Endothelial cell of umbilical vein (primary cell): ENCODE data around the gene NDUFB5. TPM values are rescaled to one million over a fixed set of nuclear protein-coding genes. Genes with fewer than 3 reads are reported as not detected.

ENCODE experiments used
- BruUV-seq: library from RNA; stranded (reverse); fragments of 400-500 nt; replicated peaks from 2 replicates; lab custom pipeline; 2021; lab: Mats Ljungman, UMichigan
- CTCF ChIA-PET: fragments of 300-600, 350-600 bp; sonication (Branson Sonifier 250); formaldehyde crosslinking; loops from one replicate; lab custom pipeline; 2021; ENCODE audit warnings: antibody characterized with exemption, inconsistent platforms; lab: Charles Lee
- POLR2A ChIA-PET: fragments of 300-600, 350-600 bp; sonication (Branson Sonifier 250); formaldehyde crosslinking; loops from one replicate; lab custom pipeline; 2021; ENCODE audit warnings: antibody characterized with exemption, inconsistent platforms; lab: Charles Lee
- DNase-seq: peaks from one replicate; pipeline ENCODE4 v3.0.0-alpha.2; 2011; ENCODE audit warnings: low read depth, low spot score
- FAIRE-seq: peaks from 2 replicates; lab custom pipeline; 2011; peaks lifted over from hg19 to GRCh38; lab: Jason Lieb, UNC
- H2AFZ ChIP-seq: 2 replicates; pipeline ENCODE4 v1.6.0; 2012; ENCODE audit warnings: low read depth, low read length, control low read depth, inconsistent platforms
- H3K27ac ChIP-seq: 2 replicates; pipeline ENCODE4 v1.5.1; 2011; ENCODE audit warnings: low read depth, mild to moderate bottlenecking, control low read depth, low read length, moderate library complexity; ENCODE audit not compliant: insufficient read depth
- H3K27me3 ChIP-seq, 2 experiments: 2 replicates each; pipeline versions ENCODE4 v1.6.0 to v1.6.1; 2011; ENCODE audit warnings: low read length in 2 of 2, mixed read lengths in 1 of 2; ENCODE audit not compliant: control insufficient read depth in 2 of 2, insufficient read depth in 2 of 2
- H3K36me3 ChIP-seq, 2 experiments: 2 replicates in 1 of 2; 3 replicates in 1 of 2; pipeline ENCODE4 v1.5.1; 2011; ENCODE audit warnings: low read length in 2 of 2, mild to moderate bottlenecking in 1 of 2, moderate library complexity in 1 of 2; ENCODE audit not compliant: control insufficient read depth in 2 of 2, insufficient read depth in 2 of 2; ENCODE audit errors: extremely low read depth in 1 of 2
- H3K4me1 ChIP-seq: 3 replicates; pipeline ENCODE4 v1.5.1; 2011; ENCODE audit warnings: mild to moderate bottlenecking, low read length; ENCODE audit not compliant: control insufficient read depth, insufficient read depth; ENCODE audit errors: extremely low read depth
- H3K4me2 ChIP-seq: 2 replicates; pipeline ENCODE4 v1.6.1; 2011; ENCODE audit warnings: low read length, control low read depth, mixed read lengths; ENCODE audit not compliant: insufficient read depth
- H3K4me3 ChIP-seq, 3 experiments: fragments of 200-600 bp in 1 of 3; sonication (generic), shearing (Covaris generic) in 1 of 3; replicated peaks in 1 of 3; 2 replicates each; pipeline ENCODE4 v1.5.1; 2011 to 2016; ENCODE audit warnings: control low read depth in 3 of 3, low read length in 3 of 3, mild to moderate bottlenecking in 2 of 3, inconsistent platforms in 1 of 3, low read depth in 1 of 3, moderate library complexity in 1 of 3; ENCODE audit not compliant: insufficient read depth in 1 of 3
- H3K79me2 ChIP-seq: 2 replicates; pipeline ENCODE4 v1.6.0; 2012; ENCODE audit warnings: low read length, inconsistent platforms; ENCODE audit not compliant: control insufficient read depth, insufficient read depth
- H3K9ac ChIP-seq: replicated peaks from 2 replicates; pipeline ENCODE3; 2011; ENCODE audit warnings: low read length, control low read depth; ENCODE audit not compliant: insufficient read depth; ENCODE audit errors: extremely low read depth
- H3K9me1 ChIP-seq: replicated peaks from 3 replicates; pipeline ENCODE4 v1.6.0; 2011; ENCODE audit warnings: mild to moderate bottlenecking, low read length; ENCODE audit not compliant: control insufficient read depth, insufficient read depth; ENCODE audit errors: extremely low read depth
- H3K9me3 ChIP-seq: replicated peaks from 2 replicates; pipeline ENCODE4 v1.5.1; 2012; ENCODE audit warnings: low read length, inconsistent platforms; ENCODE audit not compliant: control insufficient read depth, insufficient read depth
- H4K20me1 ChIP-seq: replicated peaks from 2 replicates; pipeline ENCODE3; 2011; ENCODE audit warnings: mild to moderate bottlenecking, low read length; ENCODE audit not compliant: control insufficient read depth, insufficient read depth; ENCODE audit errors: extremely low read depth
- CTCF ChIP-seq, 2 donors: IDR thresholded peaks; 1 replicate in 1 of 2; 2 replicates in 1 of 2; pipeline ENCODE4 v1.5.1; 2011; ENCODE audit warnings: low read length in 2 of 2, mild to moderate bottlenecking in 2 of 2, moderate library complexity in 2 of 2, control low read depth in 1 of 2, inconsistent platforms in 1 of 2, low read depth in 1 of 2; ENCODE audit not compliant: insufficient read depth in 1 of 2; ENCODE audit errors: extremely low read depth in 1 of 2
- EZH2 ChIP-seq: IDR thresholded peaks from 2 replicates; pipeline ENCODE4 v1.6.1; 2012; ENCODE audit warnings: borderline replicate concordance, low read depth, mild to moderate bottlenecking, moderate library complexity, low read length, inconsistent platforms; ENCODE audit not compliant: severe bottlenecking
- FOS ChIP-seq: IDR thresholded peaks from 2 replicates; pipeline ENCODE4 v1.6.1; 2011; ENCODE audit warnings: mild to moderate bottlenecking, low read length, moderate library complexity, borderline replicate concordance; ENCODE audit not compliant: insufficient read depth
- JUN ChIP-seq: IDR thresholded peaks from 2 replicates; pipeline ENCODE4 v1.6.1; 2011; ENCODE audit warnings: borderline replicate concordance, low read depth; ENCODE audit not compliant: insufficient read length, insufficient read depth
- MAX ChIP-seq: IDR thresholded peaks from 2 replicates; pipeline ENCODE4 v1.6.1; 2011; ENCODE audit not compliant: insufficient read depth, insufficient read length
- dilution Hi-C: fragments of 300-500 bp; cut with MboI; formaldehyde crosslinking; loops from one replicate; pipeline ENCODE4 v1.15.0; 2019; ENCODE audit warnings: low sequenced_read_pairs; ENCODE audit not compliant: extremely low pct_ligation_motif_present
- intact Hi-C: fragments of 100-400 bp; cut with micrococcal nuclease; formaldehyde crosslinking; loops from one replicate; pipeline ENCODE4 v1.10.0; 2022
- polyA plus RNA-seq, 4 experiments: library from polyadenylated mRNA; depleted of rRNA in 3 of 4; stranded (reverse) in 3 of 4; unstranded in 1 of 4; fragments of >200 nt; gene quantifications; 2 replicates each; pipeline versions ENCODE4 v1.2.1 to v1.2.3, GENCODE V29; 2011 to 2012; ENCODE audit warnings: missing spikeins in 1 of 4
- total RNA-seq: library from RNA; stranded (reverse); gene quantifications from 2 replicates; pipeline ENCODE4 v1.2.3, GENCODE V29; 2021

NDUFB5 gene
- total and polyA plus RNA-seq, 2 donors (not counting 3 experiments of a cell fraction or from before 2014, with no cell fraction given), result 48.2 to 74.9 TPM

DNA sequence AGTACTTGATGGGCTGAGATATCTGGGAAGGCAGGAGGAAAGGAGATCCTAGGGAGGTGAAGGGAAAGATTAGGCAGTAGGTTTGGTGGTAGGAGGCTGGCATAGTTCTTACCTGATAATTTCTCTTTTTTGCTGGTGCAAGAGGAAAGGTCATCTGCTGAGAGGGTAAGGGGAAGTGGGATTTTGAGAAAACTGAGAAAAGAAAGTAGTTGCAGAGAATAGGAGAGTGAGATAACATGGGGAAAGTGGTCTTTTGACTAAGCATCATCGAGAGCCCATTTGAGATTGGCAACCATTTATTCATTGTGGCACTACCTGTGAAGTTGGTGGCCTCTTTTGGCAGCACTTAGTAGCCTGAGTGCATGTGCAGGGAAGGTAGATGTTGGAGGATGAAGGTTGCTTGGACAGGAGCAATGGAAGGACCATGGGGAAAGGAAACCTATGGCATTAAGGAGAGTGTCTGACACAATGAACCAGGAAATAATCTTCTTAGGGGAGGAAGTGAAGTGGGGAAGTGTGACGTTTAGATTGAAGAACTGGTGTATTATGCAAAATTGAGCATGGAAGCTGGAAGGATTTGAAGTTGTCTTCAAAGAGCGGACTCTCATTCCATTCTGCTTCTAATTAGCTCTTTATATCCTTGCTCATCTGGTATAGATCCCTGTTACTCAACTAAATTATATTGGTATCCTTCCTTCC is 26.3 kb downstream of the NDUFB5 start:
- H3K9me1 ChIP-seq, result no peaks in the 10 kb centered on the region
- no peaks in the 10 kb centered on the region for H3K4me1 ChIP-seq
- no peaks in the 10 kb centered on the region for H3K79me2 ChIP-seq
- no peaks in the 10 kb centered on the region for H3K27me3 ChIP-seq
- no peak overlapping the region for H3K4me3 ChIP-seq
- intact Hi-C loops (no loop called here), dilution Hi-C loops (no loop called here)
- CTCF ChIA-PET, result interaction anchor here (1.3 kb wide), 1 partner anchor 8 kb away, joined by 3 read pairs; no protein-coding TSS in a partner anchor
- H2AFZ ChIP-seq, result no peak overlapping the region
- no peak overlapping the region for H3K27ac ChIP-seq
- H3K4me2 ChIP-seq, result no peak overlapping the region
- H4K20me1 ChIP-seq, result no peaks in the 10 kb centered on the region
- H3K9me3 ChIP-seq, result no peaks in the 10 kb centered on the region
- POLR2A ChIA-PET, result no interaction called here
- no peaks in the 10 kb centered on the region for H3K36me3 ChIP-seq
- no peak overlapping the region for H3K9ac ChIP-seq
- FAIRE-seq (no peak), DNase-seq (no peak)
- no TSS peak for BruUV-seq
- no peak for TF ChIP-seq JUN
- TF ChIP-seq MAX, result no peak
- no peak for TF ChIP-seq CTCF (IDR thresholded peaks at IDR 0.05; ENCODE audit: extremely low read depth in 1 of 2, insufficient read depth in 1 of 2, low read depth in 1 of 2, low read length in 2 of 2)
- no peak for TF ChIP-seq FOS
- TF ChIP-seq EZH2, result no peak
